ENCODE data around the gene CCDC102B.

The CCDC102B gene

GRCh38 chr18:69082499-69082898, 284.6 kb downstream of the CCDC102B start:
- H3K4me1 Mint-ChIP-seq: no peaks in the 10 kb centered on the region
- no peak overlapping the region for H3K4me3 Mint-ChIP-seq
- no peak overlapping the region for H3K27ac Mint-ChIP-seq
- H3K9me3 Mint-ChIP-seq: no peaks in the 10 kb centered on the region
- no peaks in the 10 kb centered on the region for H3K36me3 Mint-ChIP-seq
- CTCF ChIA-PET: no interaction called here
- no peaks in the 10 kb centered on the region for H3K27me3 Mint-ChIP-seq
- DNase-seq: no peak

GRCh38 chr18:69085951-69086350, 288.1 kb downstream of the CCDC102B start:
- no peaks in the 10 kb centered on the region for H3K4me1 Mint-ChIP-seq
- no peak overlapping the region for H3K27ac Mint-ChIP-seq
- H3K36me3 Mint-ChIP-seq: no peaks in the 10 kb centered on the region
- DNase-seq: no peak
- H3K4me3 Mint-ChIP-seq: no peak overlapping the region
- no peaks in the 10 kb centered on the region for H3K9me3 Mint-ChIP-seq
- CTCF ChIA-PET: no interaction called here
- no peaks in the 10 kb centered on the region for H3K27me3 Mint-ChIP-seq

- Mint-ChIP-seq H3K4me1 (no peaks in the 10 kb centered on the region), H3K27me3 (no peaks in the 10 kb centered on the region), H3K4me3 (no peak overlapping the region), H3K27ac (no peak overlapping the region), H3K36me3 (no peaks in the 10 kb centered on the region), H3K9me3 (no peaks in the 10 kb centered on the region)
- no peak for DNase-seq
- CTCF ChIA-PET: no interaction called here
Observed at GRCh38 chr18:69088973-69089372, 291.1 kb downstream of the CCDC102B start.

GRCh38 chr18:69097349-69097748, 299.5 kb downstream of the CCDC102B start:
- H3K4me1 Mint-ChIP-seq: no peaks in the 10 kb centered on the region
- CTCF ChIA-PET: no interaction called here
- DNase-seq: no peak

GRCh38 chr18:69102959-69103358, 305.1 kb downstream of the CCDC102B start:
- Mint-ChIP-seq H3K9me3 (no peaks in the 10 kb centered on the region), H3K4me1 (no peaks in the 10 kb centered on the region), H3K4me3 (no peak overlapping the region), H3K36me3 (no peaks in the 10 kb centered on the region), H3K27me3 (no peaks in the 10 kb centered on the region), H3K27ac (no peak overlapping the region)
- CTCF ChIA-PET: no interaction called here
- DNase-seq: no peak

More at GRCh38 chr18:69097349-69097748, 299.5 kb downstream of the CCDC102B start:
- Mint-ChIP-seq H3K36me3 (no peaks in the 10 kb centered on the region), H3K4me3 (no peak overlapping the region), H3K9me3 (no peaks in the 10 kb centered on the region), H3K27me3 (no peaks in the 10 kb centered on the region), H3K27ac (no peak overlapping the region)
